ENCODE results near the gene RPUSD4. TPM values are rescaled to one million over a fixed set of nuclear protein-coding genes. Genes with fewer than 3 reads are reported as not detected.
"Not testable (repeated sequence)": the region's sequence is repeated elsewhere in the genome, so short reads cannot be mapped to it uniquely, and the experiment has no call there.

RPUSD4 gene
- total RNA-seq: 48.8 and 58.2 TPM in 2 replicates

- intact Hi-C loops (cut with micrococcal nuclease): loop anchor here (1.0 to 10.0 kb wide), 10 partner anchors 58 to 1259 kb away; partner anchors contain the start of genes CCDC15, CHEK1, DCPS and FOXRED1
- ATAC-seq (ENCODE audit: low read depth) (peak; percentile 93), DNase-seq (peak; percentile 99)
- ChIA-PET POLR2A (interaction anchor here (1.0 to 3.9 kb wide), 8 partner anchors 13 to 324 kb away, joined by 3 to 21 read pairs (median 4); partner anchors contain the start of genes DCPS, FOXRED1, HYLS1 and PUS3), CTCF (no interaction called here)
- Mint-ChIP-seq H3K9me3 (no peaks in the 10 kb centered on the region), H3K36me3 (ENCODE audit: low read depth) (peaks cover 43% of the 10 kb centered on the region), H3K27ac (peak within 1 kb of the TSS; percentile 97), H3K4me1 (peaks cover 28% of the 10 kb centered on the region), H3K4me3 (peak within 1 kb of the TSS; percentile 99), H3K27me3 (no peaks in the 10 kb centered on the region)
- TF ChIP-seq CTCF (IDR thresholded peaks at IDR 0.05): no peak
These were observed at the start of gene RPUSD4, which contains the start of gene FAM118B for GRCh38 chr11:126211236-126212088. RPUSD4 (minus strand) TSS chr11:126211650; CDS start chr11:126211638, 12 bp downstream. FAM118B (plus strand) TSS chr11:126211782; CDS start chr11:126235002, 23,220 bp downstream.

GRCh38 chr11:126257764-126258163, 46.3 kb upstream of the RPUSD4 start:
- ATAC-seq (ENCODE audit: low read depth) (no peak), DNase-seq (no peak)
- ChIA-PET POLR2A (no interaction called here), CTCF (no interaction called here)
- Mint-ChIP-seq H3K4me3 (no peak overlapping the region), H3K4me1 (no peaks in the 10 kb centered on the region), H3K27ac (no peak overlapping the region), H3K27me3 (no peaks in the 10 kb centered on the region), H3K36me3 (ENCODE audit: low read depth) (peaks cover 53% of the 10 kb centered on the region), H3K9me3 (no peaks in the 10 kb centered on the region)
- no peak for TF ChIP-seq CTCF (IDR thresholded peaks at IDR 0.05)
- intact Hi-C loops (cut with micrococcal nuclease): no loop called here

- ATAC-seq (ENCODE audit: low read depth) (no peak), DNase-seq (no peak)
- ChIA-PET POLR2A (no interaction called here), CTCF (no interaction called here)
- no peaks in the 10 kb centered on the region for H3K4me1 Mint-ChIP-seq
- intact Hi-C loops (cut with micrococcal nuclease): no loop called here
- H3K36me3 Mint-ChIP-seq (ENCODE audit: low read depth): peaks cover 51% of the 10 kb centered on the region
- H3K9me3 Mint-ChIP-seq: no peaks in the 10 kb centered on the region
- no peaks in the 10 kb centered on the region for H3K27me3 Mint-ChIP-seq
- no peak overlapping the region for H3K4me3 Mint-ChIP-seq
- TF ChIP-seq CTCF (IDR thresholded peaks at IDR 0.05): no peak
- no peak overlapping the region for H3K27ac Mint-ChIP-seq
These were observed 45.7 kb upstream of the RPUSD4 start for GRCh38 chr11:126257144-126257543.

- POLR2A ChIA-PET: no interaction called here
- ATAC-seq (ENCODE audit: low read depth) (no peak), DNase-seq (no peak)
- H3K27me3 Mint-ChIP-seq: no peaks in the 10 kb centered on the region
- intact Hi-C loops (cut with micrococcal nuclease): no loop called here
- TF ChIP-seq CTCF (IDR thresholded peaks at IDR 0.05): no peak
- H3K4me3 Mint-ChIP-seq: no peak overlapping the region
- no peaks in the 10 kb centered on the region for H3K4me1 Mint-ChIP-seq
- H3K27ac Mint-ChIP-seq: no peak overlapping the region
- no peaks in the 10 kb centered on the region for H3K9me3 Mint-ChIP-seq
- peaks cover 49% of the 10 kb centered on the region for H3K36me3 Mint-ChIP-seq (ENCODE audit: low read depth)
- CTCF ChIA-PET: no interaction called here
These were observed 44.8 kb upstream of the RPUSD4 start for GRCh38 chr11:126256216-126256615.

GRCh38 chr11:126255507-126255906, 44.1 kb upstream of the RPUSD4 start:
- POLR2A ChIA-PET; intact Hi-C loops (cut with micrococcal nuclease); CTCF ChIA-PET; ATAC-seq (ENCODE audit: low read depth); DNase-seq; H3K4me1 Mint-ChIP-seq; H3K27me3 Mint-ChIP-seq; H3K9me3 Mint-ChIP-seq; H3K27ac Mint-ChIP-seq; H3K4me3 Mint-ChIP-seq: not testable (repeated sequence)
- peaks cover 46% of the 10 kb centered on the region for H3K36me3 Mint-ChIP-seq (ENCODE audit: low read depth)

Measured in activated B cell treated with CpG ODN at 0.5 μM for 24 hours (primary cell).